Measurements from ENCODE around the gene FMN2. TPM values are rescaled to one million over a fixed set of nuclear protein-coding genes. Genes with fewer than 3 reads are reported as not detected.
A peak's percentile ranks its signal among the peaks of the same experiment; 100 is the strongest.

FMN2 gene
- total RNA-seq, 1 donor from 2014 or later: 1.1 TPM

- H3K36me3 ChIP-seq: no peaks in the 10 kb centered on the region
- H3K9me3 ChIP-seq: no peaks in the 10 kb centered on the region
- H3K27ac ChIP-seq: no peak overlapping the region
- DNase-seq: no peak
- H3K4me3 ChIP-seq: no peak overlapping the region
- no peaks in the 10 kb centered on the region for H3K4me1 ChIP-seq
- H3K27me3 ChIP-seq (ENCODE audit: low read depth): no peaks in the 10 kb centered on the region
- ATAC-seq: no peak
- intact Hi-C loops (cut with DNase I): no loop called here
- TF ChIP-seq, protein P1, sequence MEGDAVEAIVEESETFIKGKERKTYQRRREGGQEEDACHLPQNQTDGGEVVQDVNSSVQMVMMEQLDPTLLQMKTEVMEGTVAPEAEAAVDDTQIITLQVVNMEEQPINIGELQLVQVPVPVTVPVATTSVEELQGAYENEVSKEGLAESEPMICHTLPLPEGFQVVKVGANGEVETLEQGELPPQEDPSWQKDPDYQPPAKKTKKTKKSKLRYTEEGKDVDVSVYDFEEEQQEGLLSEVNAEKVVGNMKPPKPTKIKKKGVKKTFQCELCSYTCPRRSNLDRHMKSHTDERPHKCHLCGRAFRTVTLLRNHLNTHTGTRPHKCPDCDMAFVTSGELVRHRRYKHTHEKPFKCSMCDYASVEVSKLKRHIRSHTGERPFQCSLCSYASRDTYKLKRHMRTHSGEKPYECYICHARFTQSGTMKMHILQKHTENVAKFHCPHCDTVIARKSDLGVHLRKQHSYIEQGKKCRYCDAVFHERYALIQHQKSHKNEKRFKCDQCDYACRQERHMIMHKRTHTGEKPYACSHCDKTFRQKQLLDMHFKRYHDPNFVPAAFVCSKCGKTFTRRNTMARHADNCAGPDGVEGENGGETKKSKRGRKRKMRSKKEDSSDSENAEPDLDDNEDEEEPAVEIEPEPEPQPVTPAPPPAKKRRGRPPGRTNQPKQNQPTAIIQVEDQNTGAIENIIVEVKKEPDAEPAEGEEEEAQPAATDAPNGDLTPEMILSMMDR (IDR thresholded peaks at IDR 0.05): peak; percentile 62
Measured at GRCh38 chr1:240149484-240150094, 57.9 kb downstream of the FMN2 start.

DNA sequence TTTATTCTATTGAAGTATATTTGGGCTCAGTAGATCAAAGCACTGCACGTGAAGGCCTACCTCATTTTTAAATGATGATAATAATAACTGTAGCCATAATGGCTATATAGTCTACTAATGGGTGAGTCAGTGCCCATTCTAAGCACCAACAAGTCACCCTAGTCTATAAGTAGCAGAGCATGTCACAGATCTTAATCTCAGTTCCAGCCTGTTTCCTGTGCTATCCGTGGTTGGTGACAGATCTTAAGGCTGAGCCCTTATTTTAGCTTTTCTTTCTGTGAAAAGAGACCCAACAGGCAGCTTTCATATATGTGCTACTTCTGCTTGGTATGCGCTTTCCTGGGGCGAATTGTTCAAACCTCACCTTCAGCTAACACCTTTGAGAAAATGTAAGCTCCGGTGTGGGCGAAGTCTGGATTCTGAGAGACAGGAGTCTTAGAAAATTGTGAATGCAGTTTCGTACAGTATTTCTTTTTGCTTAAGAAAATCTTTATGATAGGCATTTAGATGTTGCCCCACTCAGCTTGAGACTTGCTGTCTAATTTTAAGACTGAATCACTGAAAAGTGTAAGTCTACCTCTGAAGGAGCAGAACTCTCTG is 59.6 kb downstream of the FMN2 start:
- Histone ChIP-seq H3K36me3 (no peaks in the 10 kb centered on the region), H3K4me3 (no peak overlapping the region), H3K4me1 (no peaks in the 10 kb centered on the region), H3K9me3 (no peaks in the 10 kb centered on the region), H3K27me3 (ENCODE audit: low read depth) (no peaks in the 10 kb centered on the region), H3K27ac (no peak overlapping the region)
- ATAC-seq (no peak), DNase-seq (no peak)
- TF ChIP-seq, protein P1 (IDR thresholded peaks at IDR 0.05): no peak
- intact Hi-C loops (cut with DNase I): no loop called here

DNA sequence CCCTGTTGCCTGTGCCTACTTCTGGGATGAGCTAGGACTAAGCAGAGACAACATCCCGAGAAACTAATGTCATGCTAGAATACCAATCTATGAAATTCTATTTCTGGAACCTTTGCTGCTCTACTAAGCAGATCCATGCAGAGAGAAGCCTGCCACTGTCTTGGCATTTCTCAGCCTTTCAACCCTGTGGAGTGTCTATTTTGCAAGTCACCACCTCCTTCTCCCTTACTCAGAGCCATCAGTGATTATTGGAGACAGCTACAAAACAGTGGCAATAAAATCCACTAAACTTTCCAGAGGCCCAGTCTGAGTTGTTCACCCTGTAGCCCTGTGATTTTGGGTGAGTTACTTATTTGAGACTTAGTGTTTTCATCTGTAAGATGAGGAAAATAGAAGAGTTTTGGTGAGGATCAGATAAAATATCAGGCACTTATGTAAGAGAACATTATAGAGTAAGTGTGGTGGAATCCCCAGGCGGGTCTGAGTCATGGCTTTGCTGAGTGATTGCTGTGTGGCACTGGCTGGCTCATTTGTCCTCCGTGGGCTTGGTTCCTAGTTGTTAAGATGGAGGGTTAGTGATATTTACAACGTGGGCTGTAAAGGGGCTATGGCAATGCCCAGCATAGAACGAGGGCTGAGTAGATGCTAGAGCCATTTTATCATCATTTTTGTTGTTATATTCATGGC is 61.1 kb downstream of the FMN2 start:
- intact Hi-C loops (cut with DNase I): no loop called here
- H3K4me1 ChIP-seq: no peaks in the 10 kb centered on the region
- no peaks in the 10 kb centered on the region for H3K36me3 ChIP-seq

DNA sequence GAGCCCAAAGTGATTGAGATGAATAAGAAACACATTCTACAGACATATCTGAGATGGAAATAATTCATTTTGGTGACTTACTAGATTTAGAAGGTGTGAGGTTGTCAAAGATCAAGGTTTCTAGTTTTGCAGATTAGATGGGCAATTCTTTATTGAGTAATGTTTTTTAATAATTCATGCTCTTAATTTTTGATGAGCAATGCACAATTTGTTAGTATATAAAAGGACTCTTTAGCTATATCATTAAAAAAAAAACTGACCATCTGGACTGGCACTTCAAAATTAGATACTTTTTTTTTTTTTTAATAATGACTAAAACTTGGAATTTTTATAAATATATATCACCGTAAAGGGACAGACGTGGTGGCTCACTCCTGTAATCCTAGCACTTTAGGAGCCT is 63.9 kb downstream of the FMN2 start:
- no peaks in the 10 kb centered on the region for H3K36me3 ChIP-seq
- H3K4me3 ChIP-seq: no peak overlapping the region
- intact Hi-C loops (cut with DNase I): no loop called here
- H3K27ac ChIP-seq: no peak overlapping the region
- H3K4me1 ChIP-seq: no peaks in the 10 kb centered on the region
- TF ChIP-seq, protein P1 (IDR thresholded peaks at IDR 0.05): no peak
- ATAC-seq: no peak
- no peak for DNase-seq
- no peaks in the 10 kb centered on the region for H3K27me3 ChIP-seq (ENCODE audit: low read depth)
- no peaks in the 10 kb centered on the region for H3K9me3 ChIP-seq

More for the DNA sequence above, 61.1 kb downstream of the FMN2 start:
- TF ChIP-seq, protein P1 (IDR thresholded peaks at IDR 0.05): no peak
- no peaks in the 10 kb centered on the region for H3K27me3 ChIP-seq (ENCODE audit: low read depth)
- H3K4me3 ChIP-seq: no peak overlapping the region
- no peak overlapping the region for H3K27ac ChIP-seq
- H3K9me3 ChIP-seq: no peaks in the 10 kb centered on the region
- ATAC-seq (no peak), DNase-seq (no peak)

GRCh38 chr1:240164742-240165141 is 73.1 kb downstream of the FMN2 start:
- H3K27ac ChIP-seq: no peak overlapping the region
- TF ChIP-seq, protein P1 (IDR thresholded peaks at IDR 0.05): no peak
- ATAC-seq (no peak), DNase-seq (no peak)
- H3K4me3 ChIP-seq: no peak overlapping the region
- no peaks in the 10 kb centered on the region for H3K27me3 ChIP-seq (ENCODE audit: low read depth)
- peaks cover 18% of the 10 kb centered on the region for H3K9me3 ChIP-seq
- intact Hi-C loops (cut with DNase I): no loop called here
- no peaks in the 10 kb centered on the region for H3K4me1 ChIP-seq
- H3K36me3 ChIP-seq: no peaks in the 10 kb centered on the region

Measured in lower lobe of right lung (tissue), 2 donors.